ENCODE data around the gene FOXD3.

The FOXD3 gene

DNA sequence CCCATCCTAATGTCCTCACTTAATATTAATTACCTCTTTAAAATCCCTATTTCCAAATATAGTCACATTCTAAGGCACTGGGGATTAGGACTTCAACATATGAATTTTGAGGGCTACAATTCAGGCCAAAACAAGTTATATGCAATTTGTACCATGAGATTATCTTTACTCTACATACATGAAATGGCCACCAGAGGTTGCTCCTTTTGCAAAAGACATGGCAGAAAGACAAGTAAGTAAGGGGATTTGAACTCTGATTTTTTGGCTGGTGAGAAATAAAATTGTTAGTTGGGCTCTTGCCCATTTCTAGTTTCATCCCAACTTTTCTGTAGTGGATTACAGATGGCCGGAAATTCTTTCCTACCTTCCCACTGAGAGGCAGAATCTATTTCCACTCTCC is 40.2 kb downstream of the FOXD3 start:
- DNase-seq (ENCODE audit: low read depth), result no peak

DNA sequence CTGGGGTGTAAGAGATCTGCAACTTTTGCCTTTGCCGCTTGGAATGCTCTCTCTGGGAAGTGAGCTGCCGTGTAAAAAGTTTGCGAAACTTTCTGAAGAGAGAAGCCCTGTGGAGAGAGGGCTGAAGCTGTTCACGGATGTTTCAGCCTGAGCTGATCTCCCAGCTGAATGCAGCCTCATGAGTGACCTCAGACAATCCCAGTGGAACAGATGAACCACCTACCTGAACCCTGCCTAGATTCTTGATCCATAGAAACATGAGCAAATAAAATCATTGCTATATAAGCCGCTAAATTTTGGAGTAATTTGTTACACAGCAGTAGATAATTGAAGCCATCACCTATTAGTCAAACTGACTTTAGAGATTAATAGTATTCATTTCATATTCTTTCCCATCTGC is 40.6 kb downstream of the FOXD3 start:
- no peak for DNase-seq (ENCODE audit: low read depth)

DNA sequence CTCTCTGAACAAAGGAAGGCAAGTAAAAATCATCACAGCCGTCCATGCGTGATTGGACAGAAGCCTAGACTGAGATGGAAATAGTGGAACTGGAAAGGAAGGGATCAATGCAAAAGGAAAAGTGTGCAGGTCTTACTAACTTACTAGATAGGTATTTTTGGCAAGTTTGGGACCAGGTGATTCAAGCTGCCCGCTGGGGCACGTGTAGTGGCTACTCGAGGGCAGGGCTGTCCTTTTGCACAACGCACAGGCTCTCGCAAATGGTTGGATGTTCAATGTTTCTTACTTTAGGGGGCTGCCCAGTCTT is 44.5 kb downstream of the FOXD3 start:
- no peak for DNase-seq (ENCODE audit: low read depth)

DNA sequence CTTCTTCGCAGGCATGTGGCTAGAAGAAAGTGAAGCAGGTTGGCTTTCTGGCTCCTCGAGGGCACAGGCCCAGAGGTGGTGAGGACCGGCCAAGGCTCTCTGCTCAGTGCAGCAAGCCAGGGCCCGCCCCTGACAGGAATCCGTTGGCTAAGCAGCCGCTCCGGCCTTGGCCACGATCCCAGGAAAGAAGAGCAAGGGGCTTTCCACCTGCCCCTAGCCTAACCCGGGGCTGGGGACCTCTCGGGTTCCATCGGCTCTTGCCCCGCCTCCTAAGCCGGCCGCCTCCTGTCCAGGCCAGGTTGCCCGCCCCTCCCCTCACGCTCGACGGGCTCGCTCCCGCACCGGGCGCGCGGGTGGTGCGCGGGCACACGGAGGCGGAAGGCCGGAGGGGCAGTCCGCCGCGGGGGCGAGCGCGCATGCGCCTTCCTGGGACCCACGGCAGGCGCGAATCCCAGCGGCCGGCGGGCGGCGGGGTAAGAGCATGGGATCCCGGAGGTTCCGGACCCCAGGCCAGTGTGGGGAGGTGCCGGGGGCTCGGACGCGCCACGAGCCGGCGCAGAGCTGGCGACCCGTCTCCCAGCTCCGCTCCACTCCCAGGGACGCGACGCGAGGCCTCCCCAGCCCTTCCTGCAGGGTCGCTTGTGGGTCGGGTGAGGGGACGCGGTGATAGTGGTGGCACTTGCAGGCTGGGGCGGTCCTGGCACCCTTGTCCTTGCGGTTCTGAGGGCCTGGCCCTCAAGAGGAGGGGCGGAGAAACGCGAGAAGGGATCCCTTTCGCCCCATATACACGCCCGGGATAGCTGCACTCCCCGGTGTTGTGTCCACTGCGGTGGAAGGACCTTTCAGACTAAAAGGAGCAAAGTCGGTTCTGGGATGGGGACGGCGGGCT is 45.1 kb downstream of the FOXD3 start, which contains the start of gene ALG6:
ALG6 (plus strand) TSS at position 413 of the 889 bp plus-strand sequence. CDS start 3,351 bp downstream, outside the sequence.
- DNase-seq (ENCODE audit: low read depth), result peak; percentile 51

DNA sequence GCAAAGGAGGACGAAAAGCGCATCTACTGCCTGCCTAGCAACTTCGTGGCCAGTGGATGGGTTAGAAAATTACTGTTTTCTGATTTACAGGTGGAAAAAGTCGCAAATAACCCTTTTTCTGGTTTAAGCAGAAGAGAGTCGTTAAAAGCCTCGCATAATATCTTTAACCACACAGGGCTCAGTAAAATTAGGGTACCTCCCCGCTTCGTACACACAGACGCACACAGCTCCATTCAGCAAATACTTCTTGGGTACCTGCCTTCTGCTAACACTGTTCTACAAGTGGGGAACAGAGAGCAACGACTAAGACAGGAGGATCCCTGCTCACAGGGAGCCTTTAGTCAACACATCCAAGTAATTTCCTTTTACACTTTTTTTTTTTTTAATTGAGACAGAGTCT is 45.8 kb downstream of the FOXD3 start:
- no peak for DNase-seq (ENCODE audit: low read depth)

Measured in GM04503 (cell line).